GM12878 (cell line): ENCODE results near the gene SH2B3. TPM values are rescaled to one million over a fixed set of nuclear protein-coding genes. Genes with fewer than 3 reads are reported as not detected.

Source experiments
- BCL11A ChIP-seq: IDR thresholded peaks from 2 replicates; pipeline ENCODE4 v1.6.1; 2011; ENCODE audit warnings: low read depth, low read length
- BHLHE40 ChIP-seq, 2 experiments: fragments of 450-650 bp in 1 of 2; IDR thresholded peaks; 2 replicates each; pipeline ENCODE4 v1.6.1; 2011 to 2017; ENCODE audit warnings: low read depth in 2 of 2, borderline replicate concordance in 1 of 2, improper control_type of control experiment in 1 of 2, low read length in 1 of 2, mild to moderate bottlenecking in 1 of 2
- E2F4 ChIP-seq: IDR thresholded peaks from 2 replicates; pipeline ENCODE4 v1.6.1; 2012; ENCODE audit warnings: low read depth, low read length, improper control_type of control experiment
- EGR1 ChIP-seq, 2 experiments: IDR thresholded peaks; 1 replicate in 1 of 2; 2 replicates in 1 of 2; pipeline ENCODE4 v1.6.1; 2011 to 2012; ENCODE audit warnings: low read depth in 2 of 2, low read length in 2 of 2, borderline replicate concordance in 1 of 2, mild to moderate bottlenecking in 1 of 2, moderate library complexity in 1 of 2
- ESRRA ChIP-seq: IDR thresholded peaks from 2 replicates; pipeline ENCODE4 v1.6.1; 2012; ENCODE audit warnings: mild to moderate bottlenecking, low read length, improper control_type of control experiment
- HSF1 ChIP-seq: fragments of 150-350 bp; IDR thresholded peaks from 2 replicates; pipeline ENCODE4 v1.6.1; 2014; ENCODE audit warnings: mild to moderate bottlenecking, low read depth, low read length
- IKZF1 ChIP-seq: fragments of 450-650 bp; conservative IDR thresholded peaks from 2 replicates; pipeline ENCODE4 v1.6.1; 2017; ENCODE audit warnings: antibody characterized with exemption, mild to moderate bottlenecking
- IKZF2 ChIP-seq, 2 experiments: fragments of 450-650 bp; IDR thresholded peaks; 2 replicates each; pipeline ENCODE4 v1.6.1; 2017; ENCODE audit warnings: mild to moderate bottlenecking in 2 of 2, moderate library complexity in 2 of 2
- KAT2A ChIP-seq: conservative IDR thresholded peaks from 2 replicates; pipeline ENCODE4 v1.6.1; 2011; ENCODE audit warnings: low read depth, low read length; ENCODE audit not compliant: control insufficient read depth
- NR2C2 ChIP-seq: IDR thresholded peaks from 2 replicates; pipeline ENCODE4 v1.6.1; 2011; ENCODE audit warnings: borderline replicate concordance, low read depth; ENCODE audit not compliant: control insufficient read depth, insufficient read length
- NR2F1 ChIP-seq: fragments of 450-650 bp; conservative IDR thresholded peaks from 2 replicates; pipeline ENCODE4 v1.6.1; 2017; ENCODE audit warnings: mild to moderate bottlenecking
- POLR2A ChIP-seq: IDR thresholded peaks from 2 replicates; pipeline ENCODE4 v1.6.1; 2011; ENCODE audit warnings: low read depth, mild to moderate bottlenecking, low read length
- POLR2AphosphoS5 ChIP-seq: IDR thresholded peaks from 2 replicates; pipeline ENCODE4 v1.6.1; 2011; ENCODE audit warnings: mild to moderate bottlenecking, low read length, inconsistent platforms
- RAD21 ChIP-seq: IDR thresholded peaks from 2 replicates; pipeline ENCODE4 v1.6.1; 2011; ENCODE audit warnings: mild to moderate bottlenecking, low read depth, low read length, moderate library complexity; ENCODE audit not compliant: insufficient read depth
- RELA ChIP-seq: fragments of 450-650 bp; IDR thresholded peaks from 2 replicates; pipeline ENCODE4 v1.8.0; 2014; ENCODE audit warnings: borderline replicate concordance; ENCODE audit not compliant: partially characterized antibody
- SPI1 ChIP-seq: IDR thresholded peaks from 2 replicates; pipeline ENCODE4 v1.6.1; 2011; ENCODE audit warnings: low read depth, mild to moderate bottlenecking, low read length, moderate library complexity, borderline replicate concordance; ENCODE audit not compliant: insufficient read depth
- SREBF2 ChIP-seq: IDR thresholded peaks from 2 replicates; pipeline ENCODE4 v1.6.1; 2012; ENCODE audit warnings: mild to moderate bottlenecking, low read length
- TBL1XR1 ChIP-seq: IDR thresholded peaks from 2 replicates; pipeline ENCODE4 v1.6.1; 2012; ENCODE audit warnings: low read depth, low read length, improper control_type of control experiment
- USF2 ChIP-seq: IDR thresholded peaks from 2 replicates; pipeline ENCODE4 v1.6.1; 2011; ENCODE audit warnings: low read depth, low read length, improper control_type of control experiment, borderline replicate concordance
- ZBTB40 ChIP-seq: fragments of 450-650 bp; IDR thresholded peaks from 2 replicates; pipeline ENCODE4 v1.6.1; 2016; ENCODE audit warnings: mild to moderate bottlenecking, moderate library complexity, borderline replicate concordance
- ZNF207 ChIP-seq: fragments of 450-650 bp; IDR thresholded peaks from 2 replicates; pipeline ENCODE4 v1.6.1; 2014; ENCODE audit warnings: antibody characterized with exemption, mild to moderate bottlenecking, borderline replicate concordance
- ZNF24 ChIP-seq: fragments of 450-650 bp; IDR thresholded peaks from 2 replicates; pipeline ENCODE4 v1.6.1; 2017; ENCODE audit warnings: antibody characterized with exemption, mild to moderate bottlenecking
- polyA plus RNA-seq, 11 experiments: library from polyadenylated mRNA; depleted of rRNA in 4 of 11; unstranded in 6 of 11; stranded (reverse) in 5 of 11; fragments of >200 nt; fragmentation: Nextera tagmentation in 4 of 11; fragmentation: Illumina TruSeq in 1 of 11; extraction: Ambion mirVana in 4 of 11; extraction: Trizol in 1 of 11; gene quantifications; 1 replicate in 1 of 11; 2 replicates in 10 of 11; pipeline versions ENCODE4 v1.2.1 to v1.2.3, GENCODE V29; 2011 to 2016; ENCODE audit warnings: inconsistent platforms in 2 of 11, missing spikeins in 2 of 11, low read depth in 1 of 11
- total RNA-seq, 4 experiments: library from RNA; depleted of rRNA in 3 of 4; stranded (reverse); fragments of >200 nt in 3 of 4; fragmentation: Illumina TruSeq in 1 of 4; extraction: Trizol in 1 of 4; gene quantifications; 2 replicates each; pipeline versions ENCODE4 v1.2.1 to v1.2.3, GENCODE V29; 2013 to 2021

Gene SH2B3
- total and polyA plus RNA-seq, 10 of the 15 experiments (the other 5 are each of a cell fraction or from before 2014, with no cell fraction given), result 5.8 to 46.4 (median 23.3) TPM

GRCh38 chr12:111406474-111407376 lies 1.0 kb downstream of the SH2B3 start (continued):
- TF ChIP-seq ZNF207 (peak; percentile 27; the same call in 1 of the 2 replicates), USF2 (no peak), NR2F1 (peak; percentile 71), IKZF1 (peak; percentile 82), IKZF2 (IDR thresholded peaks at IDR 0.05) (peak; percentile 80 to 85), ZBTB40 (no peak), RAD21 (no peak), POLR2AphosphoS5 (peak; percentile 43; the same call in 1 of the 2 replicates), BCL11A (no peak), ZNF24 (0 out of 2 replicates have a peak, but pooled peaks have one; percentile 25), RELA (no peak), BHLHE40 (IDR thresholded peaks at IDR 0.05; ENCODE audit: borderline replicate concordance in 1 of 2, low read depth in 2 of 2, low read length in 1 of 2) (peak in 1 of 2 experiments; percentile 23; a peak in 1 of 4 replicates), ESRRA (no peak), EGR1 (IDR thresholded peaks at IDR 0.05; ENCODE audit: borderline replicate concordance in 1 of 2, low read depth in 2 of 2, low read length in 2 of 2) (peak in 1 of 2 experiments; percentile 20; a peak in 1 of 3 replicates), SREBF2 (no peak), TBL1XR1 (no peak), KAT2A (no peak), SPI1 (peak; percentile 87), E2F4 (no peak), HSF1 (no peak), POLR2A (peak; percentile 41), NR2C2 (no peak)
